ELF-1 (cell line): ENCODE results near the gene ARHGAP26.

Experiments used
- DNase-seq: peaks from one replicate; pipeline ENCODE4 v3.0.0-alpha.2; 2016; ENCODE audit warnings: low read depth, low spot score

ARHGAP26 gene

GRCh38 chr5:143238620-143239019 is 468.4 kb downstream of the ARHGAP26 start:
- DNase-seq = no peak

- DNase-seq = no peak
These were observed 469.8 kb downstream of the ARHGAP26 start for GRCh38 chr5:143239882-143240518.

GRCh38 chr5:143241892-143242291 is 471.7 kb downstream of the ARHGAP26 start:
- DNase-seq = no peak

GRCh38 chr5:143243103-143243502 is 472.9 kb downstream of the ARHGAP26 start:
- DNase-seq = no peak

- DNase-seq = peak; percentile 44
These were observed 474.0 kb downstream of the ARHGAP26 start for GRCh38 chr5:143244000-143244736.

- no peak for DNase-seq
These were observed 474.8 kb downstream of the ARHGAP26 start for GRCh38 chr5:143244990-143245389.

- DNase-seq = peak; percentile 23
These were observed 475.9 kb downstream of the ARHGAP26 start for GRCh38 chr5:143245929-143246561.

GRCh38 chr5:143247134-143247815 is 477.1 kb downstream of the ARHGAP26 start:
- no peak for DNase-seq

GRCh38 chr5:143248391-143248790 is 478.2 kb downstream of the ARHGAP26 start:
- DNase-seq = no peak

- DNase-seq = no peak
These were observed 478.8 kb downstream of the ARHGAP26 start for GRCh38 chr5:143248822-143249579.

- no peak for DNase-seq
These were observed 479.7 kb downstream of the ARHGAP26 start for GRCh38 chr5:143249851-143250250.

GRCh38 chr5:143251190-143251589 is 481.0 kb downstream of the ARHGAP26 start:
- DNase-seq = no peak

GRCh38 chr5:143251946-143252345 is 481.8 kb downstream of the ARHGAP26 start:
- no peak for DNase-seq

GRCh38 chr5:143254819-143255218 is 484.6 kb downstream of the ARHGAP26 start:
- DNase-seq = no peak

- no peak for DNase-seq
These were observed 488.5 kb downstream of the ARHGAP26 start for GRCh38 chr5:143258559-143259253.

- peak; percentile 3 for DNase-seq
These were observed 489.1 kb downstream of the ARHGAP26 start for GRCh38 chr5:143259254-143259605.

GRCh38 chr5:143261748-143262392 is 491.7 kb downstream of the ARHGAP26 start:
- no peak for DNase-seq

GRCh38 chr5:143262393-143263174 is 492.4 kb downstream of the ARHGAP26 start:
- no peak for DNase-seq

GRCh38 chr5:143263272-143263810 is 493.2 kb downstream of the ARHGAP26 start:
- no peak for DNase-seq
